ENCODE results near the gene CARMIL1.

The CARMIL1 gene

DNA sequence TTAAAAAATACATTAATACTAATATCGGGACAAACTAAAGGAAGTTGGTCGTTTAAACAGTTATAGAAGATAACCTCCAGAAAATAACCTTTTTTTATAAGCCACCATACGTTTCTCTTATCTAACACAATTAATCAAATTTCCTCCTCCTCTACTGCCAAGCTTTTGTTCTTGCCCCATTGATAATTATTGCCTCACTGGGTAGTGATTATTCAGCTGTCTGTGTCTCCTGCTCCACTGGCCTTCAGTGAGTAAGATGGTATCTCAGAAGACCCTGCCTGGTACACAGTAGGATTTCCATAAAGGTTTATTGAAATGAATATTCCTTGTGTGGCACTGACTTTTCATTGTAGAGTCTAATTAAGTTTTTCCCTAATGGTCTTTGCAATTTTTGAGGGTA is 207.4 kb downstream of the CARMIL1 start:
- no peak overlapping the region for H3K9ac ChIP-seq (ENCODE audit: low read depth, low read length)
- H3K27me3 ChIP-seq (ENCODE audit: control insufficient read depth, insufficient read depth, low read length): no peaks in the 10 kb centered on the region
- H3K36me3 ChIP-seq (ENCODE audit: insufficient read depth, low read length): no peaks in the 10 kb centered on the region
- H3K4me1 ChIP-seq (ENCODE audit: control insufficient read depth, insufficient read depth, low read length): peaks cover 3% of the 10 kb centered on the region
- H3K4me3 ChIP-seq (ENCODE audit: low read length): no peak overlapping the region
- no peaks in the 10 kb centered on the region for H3K9me3 ChIP-seq (replicated peaks; ENCODE audit: low read length)
- no peak overlapping the region for H3K4me2 ChIP-seq (ENCODE audit: low read length)

DNA sequence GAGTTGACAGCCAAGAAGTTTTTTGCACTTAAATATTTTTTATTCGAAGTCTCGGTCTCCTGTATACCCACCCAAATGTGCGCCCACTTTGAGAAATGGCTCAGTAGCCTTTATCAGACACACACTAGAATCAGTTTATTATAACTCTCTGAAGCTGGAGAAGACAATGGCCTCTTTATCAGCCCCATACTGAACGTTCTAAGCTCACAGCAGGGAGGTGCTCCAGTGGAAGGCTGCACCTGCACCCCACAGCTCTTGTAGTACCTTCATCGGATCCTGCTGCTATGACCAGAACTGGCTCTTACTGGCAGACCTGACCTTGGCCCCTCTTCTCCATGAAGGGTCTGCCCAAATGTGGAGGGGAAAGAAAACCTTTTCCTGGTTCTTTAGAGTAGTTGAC is 207.8 kb downstream of the CARMIL1 start:
- Histone ChIP-seq H3K27me3 (ENCODE audit: control insufficient read depth, insufficient read depth, low read length) (no peaks in the 10 kb centered on the region), H3K36me3 (ENCODE audit: insufficient read depth, low read length) (no peaks in the 10 kb centered on the region), H3K9ac (ENCODE audit: low read depth, low read length) (no peak overlapping the region), H3K4me3 (ENCODE audit: low read length) (no peak overlapping the region), H3K4me1 (ENCODE audit: control insufficient read depth, insufficient read depth, low read length) (peaks cover 3% of the 10 kb centered on the region), H3K9me3 (replicated peaks; ENCODE audit: low read length) (no peaks in the 10 kb centered on the region), H3K4me2 (ENCODE audit: low read length) (no peak overlapping the region)

DNA sequence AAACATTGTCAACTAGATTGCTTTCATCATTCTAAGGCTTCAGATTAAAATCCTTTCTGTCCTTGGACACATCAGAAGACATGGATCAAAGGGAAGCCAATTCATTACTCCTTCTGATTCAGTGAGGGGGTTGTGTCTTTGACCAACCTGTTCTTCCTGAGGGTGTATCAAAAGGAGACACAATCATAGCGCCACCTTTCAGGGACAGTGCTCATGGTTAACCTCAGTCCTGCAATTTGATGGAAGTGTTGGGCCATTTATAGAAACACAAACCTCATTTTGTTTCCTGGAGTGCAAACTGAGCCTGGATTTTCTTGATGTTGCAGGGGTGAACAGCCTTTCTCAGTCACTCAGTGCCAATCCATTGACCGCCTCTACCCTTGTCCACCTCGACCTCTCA is 209.0 kb downstream of the CARMIL1 start:
- Histone ChIP-seq H3K4me2 (ENCODE audit: low read length) (no peak overlapping the region), H3K27me3 (ENCODE audit: control insufficient read depth, insufficient read depth, low read length) (no peaks in the 10 kb centered on the region), H3K36me3 (ENCODE audit: insufficient read depth, low read length) (no peaks in the 10 kb centered on the region), H3K4me3 (ENCODE audit: low read length) (no peak overlapping the region), H3K9me3 (replicated peaks; ENCODE audit: low read length) (no peaks in the 10 kb centered on the region), H3K4me1 (ENCODE audit: control insufficient read depth, insufficient read depth, low read length) (peaks cover 3% of the 10 kb centered on the region), H3K9ac (ENCODE audit: low read depth, low read length) (no peak overlapping the region)

- no peak overlapping the region for H3K4me2 ChIP-seq (ENCODE audit: low read length)
- H3K4me3 ChIP-seq (ENCODE audit: low read length): no peak overlapping the region
- H3K9me3 ChIP-seq (replicated peaks; ENCODE audit: low read length): no peaks in the 10 kb centered on the region
These were observed 210.2 kb downstream of the CARMIL1 start for GRCh38 chr6:25489399-25489798.

GRCh38 chr6:25490018-25490801 is 211.0 kb downstream of the CARMIL1 start:
- Histone ChIP-seq H3K4me3 (ENCODE audit: low read length) (no peak overlapping the region), H3K9me3 (replicated peaks; ENCODE audit: low read length) (no peaks in the 10 kb centered on the region), H3K9ac (ENCODE audit: low read depth, low read length) (no peak overlapping the region), H3K4me1 (ENCODE audit: control insufficient read depth, insufficient read depth, low read length) (peaks cover 3% of the 10 kb centered on the region), H3K27me3 (ENCODE audit: control insufficient read depth, insufficient read depth, low read length) (no peaks in the 10 kb centered on the region), H3K36me3 (ENCODE audit: insufficient read depth, low read length) (no peaks in the 10 kb centered on the region), H3K4me2 (ENCODE audit: low read length) (no peak overlapping the region)

More at GRCh38 chr6:25489399-25489798, 210.2 kb downstream of the CARMIL1 start:
- H3K27me3 ChIP-seq (ENCODE audit: control insufficient read depth, insufficient read depth, low read length): no peaks in the 10 kb centered on the region
- H3K9ac ChIP-seq (ENCODE audit: low read depth, low read length): no peak overlapping the region
- H3K36me3 ChIP-seq (ENCODE audit: insufficient read depth, low read length): no peaks in the 10 kb centered on the region
- H3K4me1 ChIP-seq (ENCODE audit: control insufficient read depth, insufficient read depth, low read length): peaks cover 3% of the 10 kb centered on the region

GRCh38 chr6:25492951-25493350 is 213.8 kb downstream of the CARMIL1 start:
- H3K4me3 ChIP-seq (ENCODE audit: low read length): no peak overlapping the region
- no peaks in the 10 kb centered on the region for H3K9me3 ChIP-seq (replicated peaks; ENCODE audit: low read length)
- no peaks in the 10 kb centered on the region for H3K27me3 ChIP-seq (ENCODE audit: control insufficient read depth, insufficient read depth, low read length)
- H3K4me1 ChIP-seq (ENCODE audit: control insufficient read depth, insufficient read depth, low read length): peaks cover 3% of the 10 kb centered on the region
- no peak overlapping the region for H3K9ac ChIP-seq (ENCODE audit: low read depth, low read length)
- H3K36me3 ChIP-seq (ENCODE audit: insufficient read depth, low read length): no peaks in the 10 kb centered on the region
- no peak overlapping the region for H3K4me2 ChIP-seq (ENCODE audit: low read length)

DNA sequence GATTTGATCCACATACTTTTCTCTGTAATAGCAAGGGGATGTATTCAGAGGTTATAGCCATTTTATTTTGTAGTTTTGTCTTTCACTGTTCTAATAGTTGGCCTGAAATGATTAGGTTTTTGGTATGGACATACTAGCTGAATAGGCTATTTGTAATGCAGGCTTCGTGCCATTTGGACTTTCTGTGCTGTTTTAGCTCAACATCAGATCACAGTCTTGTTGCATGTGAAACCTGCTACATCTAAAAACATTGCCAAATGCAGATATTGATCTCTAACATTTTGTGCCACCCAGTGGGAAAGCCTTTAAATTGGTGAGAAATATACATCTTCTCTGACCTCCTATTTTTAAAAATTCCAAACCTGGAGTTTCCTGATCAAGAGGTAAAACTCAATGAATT is 215.3 kb downstream of the CARMIL1 start:
- Histone ChIP-seq H3K4me2 (ENCODE audit: low read length) (no peak overlapping the region), H3K4me3 (ENCODE audit: low read length) (no peak overlapping the region), H3K27me3 (ENCODE audit: control insufficient read depth, insufficient read depth, low read length) (no peaks in the 10 kb centered on the region), H3K9ac (ENCODE audit: low read depth, low read length) (no peak overlapping the region), H3K36me3 (ENCODE audit: insufficient read depth, low read length) (no peaks in the 10 kb centered on the region), H3K9me3 (replicated peaks; ENCODE audit: low read length) (no peaks in the 10 kb centered on the region), H3K4me1 (ENCODE audit: control insufficient read depth, insufficient read depth, low read length) (peaks cover 5% of the 10 kb centered on the region)

DNA sequence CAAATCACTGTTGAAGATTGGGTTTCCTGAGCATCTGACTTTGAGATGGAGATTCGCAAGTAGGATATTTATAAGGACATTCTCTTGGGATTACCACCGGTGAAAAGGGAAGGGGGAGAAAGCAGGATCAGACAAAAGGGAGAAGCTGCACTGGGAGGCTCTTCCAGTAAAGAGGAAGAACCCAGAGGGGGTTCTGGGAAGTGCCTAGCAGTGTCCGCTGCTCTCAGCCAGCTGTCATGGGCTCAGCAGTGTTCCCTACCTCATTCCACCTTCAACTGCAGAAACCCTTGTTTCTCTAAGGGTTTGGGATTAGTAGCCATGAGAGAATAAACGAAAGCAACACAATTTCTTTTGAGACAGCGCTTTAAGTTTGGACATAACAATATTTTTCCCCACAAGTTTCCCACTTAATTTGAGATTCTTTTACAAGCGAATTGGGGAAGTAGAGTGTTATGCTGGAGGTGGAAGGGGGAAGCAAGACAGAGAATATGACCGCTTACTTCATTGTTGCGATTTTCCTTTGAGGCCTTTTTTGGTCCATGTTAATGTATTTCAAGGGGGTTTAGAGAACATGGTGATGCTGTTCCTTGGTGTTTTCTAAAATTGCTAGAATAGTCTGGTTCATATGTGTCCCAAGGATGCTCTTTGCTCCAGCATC is 218.3 kb downstream of the CARMIL1 start:
- no peak overlapping the region for H3K4me2 ChIP-seq (ENCODE audit: low read length)
- H3K9me3 ChIP-seq (replicated peaks; ENCODE audit: low read length): no peaks in the 10 kb centered on the region
- no peaks in the 10 kb centered on the region for H3K36me3 ChIP-seq (ENCODE audit: insufficient read depth, low read length)
- H3K4me3 ChIP-seq (ENCODE audit: low read length): no peak overlapping the region
- H3K4me1 ChIP-seq (ENCODE audit: control insufficient read depth, insufficient read depth, low read length): peaks cover 7% of the 10 kb centered on the region
- H3K9ac ChIP-seq (ENCODE audit: low read depth, low read length): no peak overlapping the region
- no peaks in the 10 kb centered on the region for H3K27me3 ChIP-seq (ENCODE audit: control insufficient read depth, insufficient read depth, low read length)

DNA sequence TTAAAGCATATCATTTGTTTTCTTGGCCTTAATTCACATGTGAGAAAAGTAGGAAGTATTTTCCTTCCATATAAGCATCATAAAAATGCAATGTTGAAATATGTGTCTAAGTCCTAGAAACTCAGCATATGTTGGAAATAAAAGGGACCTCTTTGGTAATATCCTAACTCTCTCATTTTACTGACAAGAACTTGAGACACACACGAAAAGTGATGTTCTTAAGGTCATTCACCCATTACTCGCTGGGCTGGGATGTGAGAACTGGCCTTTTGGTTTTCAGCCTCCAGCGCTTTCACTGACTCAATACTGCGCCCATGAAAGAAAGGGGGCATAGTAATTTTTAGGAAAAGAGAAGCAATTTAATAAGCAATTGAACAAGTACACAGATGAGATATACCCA is 219.3 kb downstream of the CARMIL1 start:
- Histone ChIP-seq H3K4me2 (ENCODE audit: low read length) (no peak overlapping the region), H3K4me1 (ENCODE audit: control insufficient read depth, insufficient read depth, low read length) (peaks cover 7% of the 10 kb centered on the region), H3K36me3 (ENCODE audit: insufficient read depth, low read length) (no peaks in the 10 kb centered on the region), H3K9me3 (replicated peaks; ENCODE audit: low read length) (no peaks in the 10 kb centered on the region), H3K9ac (ENCODE audit: low read depth, low read length) (no peak overlapping the region), H3K27me3 (ENCODE audit: control insufficient read depth, insufficient read depth, low read length) (no peaks in the 10 kb centered on the region), H3K4me3 (ENCODE audit: low read length) (no peak overlapping the region)

DNA sequence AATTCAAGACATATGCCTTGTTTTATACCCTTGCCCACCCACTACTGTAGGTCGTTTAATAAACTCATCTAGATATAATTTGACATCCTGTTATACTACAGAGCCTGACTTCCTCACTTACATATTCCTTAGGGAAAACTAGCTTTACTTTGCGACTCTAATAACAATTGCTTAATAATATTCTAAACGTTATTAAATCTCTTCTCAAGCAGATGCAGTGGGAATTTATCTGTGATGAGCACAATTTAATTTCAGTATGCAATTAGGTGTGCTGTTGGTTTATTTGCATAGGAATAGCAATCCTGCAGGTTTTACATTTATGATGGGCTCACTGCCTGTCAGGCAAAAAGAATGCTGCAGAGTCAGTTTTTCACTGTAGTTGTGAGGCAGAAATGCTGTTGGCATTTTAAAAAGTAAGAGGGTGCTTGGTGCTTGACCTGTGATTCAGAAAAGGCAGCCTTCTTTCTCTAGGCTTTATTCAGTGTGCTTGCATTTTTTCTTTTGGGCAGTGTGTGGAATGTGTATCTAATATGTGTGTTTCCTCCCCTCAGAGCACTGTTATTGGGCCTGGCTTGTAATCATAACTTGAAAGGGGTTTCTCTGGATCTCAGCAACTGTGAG is 220.6 kb downstream of the CARMIL1 start:
- Histone ChIP-seq H3K27me3 (ENCODE audit: control insufficient read depth, insufficient read depth, low read length) (no peaks in the 10 kb centered on the region), H3K4me2 (ENCODE audit: low read length) (peak overlapping the region; percentile 7), H3K9me3 (replicated peaks; ENCODE audit: low read length) (no peaks in the 10 kb centered on the region), H3K9ac (ENCODE audit: low read depth, low read length) (no peak overlapping the region), H3K36me3 (ENCODE audit: insufficient read depth, low read length) (no peaks in the 10 kb centered on the region), H3K4me3 (ENCODE audit: low read length) (no peak overlapping the region), H3K4me1 (ENCODE audit: control insufficient read depth, insufficient read depth, low read length) (peaks cover 7% of the 10 kb centered on the region)

DNA sequence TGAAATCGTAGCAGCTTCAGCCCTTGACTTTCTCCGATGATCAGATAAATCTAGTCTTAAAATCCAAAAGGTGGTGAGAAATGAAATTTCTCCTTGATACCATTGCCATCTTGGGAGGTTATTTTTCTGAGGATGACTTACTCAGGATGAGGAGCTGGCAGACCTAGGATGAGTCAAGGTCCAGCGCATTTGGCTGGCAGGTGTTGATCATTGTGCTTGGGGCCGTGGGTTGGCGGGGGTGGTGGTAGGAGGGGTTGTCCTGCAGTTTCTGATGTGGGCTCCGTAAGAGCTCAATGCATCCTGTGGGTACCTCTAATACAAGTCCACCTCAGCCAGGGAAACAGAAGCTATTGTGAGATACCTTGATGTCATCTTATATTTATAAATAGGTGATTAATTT is 224.5 kb downstream of the CARMIL1 start:
- Histone ChIP-seq H3K27me3 (ENCODE audit: control insufficient read depth, insufficient read depth, low read length) (no peaks in the 10 kb centered on the region), H3K9me3 (replicated peaks; ENCODE audit: low read length) (no peaks in the 10 kb centered on the region), H3K4me3 (ENCODE audit: low read length) (no peak overlapping the region), H3K4me1 (ENCODE audit: control insufficient read depth, insufficient read depth, low read length) (peaks cover 7% of the 10 kb centered on the region), H3K9ac (ENCODE audit: low read depth, low read length) (no peak overlapping the region), H3K4me2 (ENCODE audit: low read length) (no peak overlapping the region), H3K36me3 (ENCODE audit: insufficient read depth, low read length) (no peaks in the 10 kb centered on the region)

All from skeletal muscle satellite cell (primary cell).